Subcutaneous adipose tissue (tissue), 4 donors: ENCODE results near the gene EXTL2. TPM values are rescaled to one million over a fixed set of nuclear protein-coding genes. Genes with fewer than 3 reads are reported as not detected.

ENCODE experiments used
- total RNA-seq, 4 donors: library from RNA; depleted of rRNA; stranded (reverse); fragments of >200 nt; gene quantifications; one replicate each; pipeline ENCODE4 v1.1.0, GENCODE V29; 2016
- TF ChIP-seq, protein P1 (sequence below): fragments of 450-650 bp; IDR thresholded peaks from one replicate; pipeline ENCODE4 v1.5.1; 2016; ENCODE audit warnings: low read depth, mild to moderate bottlenecking, control low read depth, antibody characterized with exemption, moderate library complexity

Gene EXTL2
- total RNA-seq, 4 donors from 2014 or later = 10.2 to 16.0 (median 12.6) TPM

DNA sequence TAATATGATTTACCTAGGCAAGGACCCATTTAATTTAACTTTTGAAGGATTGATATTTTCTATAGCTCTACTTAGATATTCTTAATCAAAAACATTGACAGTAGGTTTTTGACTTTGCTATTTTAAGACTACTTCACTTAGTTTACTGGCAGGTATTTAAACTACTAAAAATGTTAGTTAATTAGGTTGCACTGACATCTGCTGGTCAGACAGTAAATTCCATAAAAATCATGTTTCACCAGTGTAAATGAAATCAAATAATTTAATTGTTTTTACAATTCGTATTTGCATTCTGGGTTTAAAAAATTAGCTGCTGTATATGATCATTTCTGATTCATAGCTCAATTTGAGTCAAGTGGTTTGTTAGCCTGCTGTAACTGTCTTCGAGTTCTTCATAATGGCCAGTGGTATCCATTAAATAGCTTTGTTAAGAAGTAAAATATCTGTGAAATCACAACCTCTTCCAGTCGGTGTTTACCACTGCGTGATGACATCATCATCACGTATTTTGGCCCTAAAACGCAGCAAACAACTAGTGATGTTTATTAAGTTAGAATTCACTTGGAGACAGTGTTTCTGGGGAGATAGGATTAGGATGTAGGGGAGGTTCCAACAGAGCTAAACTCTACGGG is 26.2 kb downstream of the EXTL2 start:
- TF ChIP-seq, protein P1, sequence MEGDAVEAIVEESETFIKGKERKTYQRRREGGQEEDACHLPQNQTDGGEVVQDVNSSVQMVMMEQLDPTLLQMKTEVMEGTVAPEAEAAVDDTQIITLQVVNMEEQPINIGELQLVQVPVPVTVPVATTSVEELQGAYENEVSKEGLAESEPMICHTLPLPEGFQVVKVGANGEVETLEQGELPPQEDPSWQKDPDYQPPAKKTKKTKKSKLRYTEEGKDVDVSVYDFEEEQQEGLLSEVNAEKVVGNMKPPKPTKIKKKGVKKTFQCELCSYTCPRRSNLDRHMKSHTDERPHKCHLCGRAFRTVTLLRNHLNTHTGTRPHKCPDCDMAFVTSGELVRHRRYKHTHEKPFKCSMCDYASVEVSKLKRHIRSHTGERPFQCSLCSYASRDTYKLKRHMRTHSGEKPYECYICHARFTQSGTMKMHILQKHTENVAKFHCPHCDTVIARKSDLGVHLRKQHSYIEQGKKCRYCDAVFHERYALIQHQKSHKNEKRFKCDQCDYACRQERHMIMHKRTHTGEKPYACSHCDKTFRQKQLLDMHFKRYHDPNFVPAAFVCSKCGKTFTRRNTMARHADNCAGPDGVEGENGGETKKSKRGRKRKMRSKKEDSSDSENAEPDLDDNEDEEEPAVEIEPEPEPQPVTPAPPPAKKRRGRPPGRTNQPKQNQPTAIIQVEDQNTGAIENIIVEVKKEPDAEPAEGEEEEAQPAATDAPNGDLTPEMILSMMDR = no peak

DNA sequence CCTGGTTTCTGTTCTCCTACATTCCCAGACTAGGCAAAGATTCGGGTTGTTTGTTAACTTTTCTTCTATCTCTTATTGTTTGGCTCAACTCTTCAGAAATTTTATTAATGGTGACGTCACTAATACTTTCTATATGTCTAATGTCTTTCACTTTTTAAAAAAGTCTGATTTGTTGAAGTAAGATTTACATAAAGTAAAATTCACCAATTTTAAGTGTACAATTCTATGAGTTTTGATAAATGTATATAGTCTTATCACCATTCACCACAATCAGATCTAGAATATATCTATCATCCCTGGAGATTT is 27.8 kb downstream of the EXTL2 start:
- TF ChIP-seq, protein P1 = no peak

DNA sequence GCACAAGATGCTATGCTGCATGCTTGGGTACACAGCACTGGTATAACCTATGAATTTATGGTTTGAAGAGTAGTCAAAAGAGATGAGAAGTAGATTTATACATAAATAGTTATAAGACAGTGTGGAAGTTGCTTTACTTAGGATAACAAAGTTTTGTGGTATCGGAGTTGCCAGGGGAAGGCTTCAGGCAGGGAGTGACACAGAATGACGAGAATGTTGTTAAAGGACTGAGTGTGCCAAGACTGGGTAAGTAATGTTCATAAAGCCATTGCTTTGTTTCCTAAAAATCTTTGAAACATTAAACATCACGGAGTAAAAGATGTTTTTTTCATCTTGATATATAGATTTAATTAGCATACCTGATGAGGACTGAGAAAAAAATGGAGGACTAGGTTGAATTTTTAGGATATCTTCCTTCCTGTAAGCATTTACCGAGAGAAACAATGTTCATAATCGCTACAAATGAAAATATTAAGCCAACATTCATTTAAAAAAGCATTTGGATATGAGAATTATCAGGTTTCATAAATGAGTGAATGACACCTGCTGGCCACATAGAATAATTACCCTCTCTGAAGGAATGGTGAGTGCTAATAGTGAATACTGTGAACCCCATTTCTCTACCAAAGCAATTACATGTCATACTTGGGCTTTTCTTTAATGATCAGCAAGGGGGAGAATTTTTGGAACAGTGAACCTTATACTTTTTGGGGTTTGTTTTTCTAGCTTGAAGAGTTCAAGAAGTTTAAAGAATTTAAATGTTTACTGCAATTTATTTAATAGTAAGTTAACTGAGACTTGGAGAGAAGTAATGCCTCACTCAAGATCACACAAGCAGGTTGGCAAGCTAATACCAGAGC is 28.4 kb downstream of the EXTL2 start:
- TF ChIP-seq, protein P1 = no peak

DNA sequence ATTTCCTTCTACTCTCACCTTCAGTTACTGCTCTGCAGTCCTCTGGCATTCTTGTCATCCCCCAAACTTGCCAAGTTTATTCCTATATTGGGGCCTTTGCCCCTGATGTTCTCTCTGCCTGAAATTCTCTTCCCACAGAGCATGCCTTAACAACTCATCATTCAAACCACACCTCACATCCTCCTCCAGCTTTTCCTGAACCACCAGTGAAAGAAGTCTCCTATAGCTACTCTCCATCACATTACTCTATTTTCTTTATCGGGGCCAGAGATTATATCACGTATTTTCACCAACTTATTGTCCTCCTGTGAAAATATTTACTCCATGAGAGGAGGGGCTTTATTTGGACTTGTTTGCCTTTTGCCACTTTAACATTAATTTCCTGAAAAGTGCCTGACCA is 32.1 kb downstream of the EXTL2 start:
- TF ChIP-seq, protein P1 = no peak

DNA sequence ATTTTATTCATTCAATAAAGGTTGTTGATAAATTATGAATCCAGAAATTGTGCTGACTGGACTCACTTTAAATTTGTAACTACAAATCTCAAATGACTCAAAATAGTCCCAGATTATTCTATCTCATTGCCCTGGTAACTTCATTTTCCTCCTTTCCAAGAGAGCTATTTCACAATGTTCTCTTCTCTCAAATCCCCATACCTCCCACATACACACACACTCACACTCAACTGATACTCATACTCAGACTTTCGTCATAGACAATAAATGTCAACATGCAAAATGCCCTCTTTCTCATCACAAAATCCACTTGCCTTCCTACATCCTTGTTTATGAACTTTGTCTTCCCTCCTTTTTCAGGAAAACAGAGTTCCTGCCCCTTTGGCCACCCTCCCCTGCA is 33.3 kb downstream of the EXTL2 start:
- TF ChIP-seq, protein P1 = no peak

DNA sequence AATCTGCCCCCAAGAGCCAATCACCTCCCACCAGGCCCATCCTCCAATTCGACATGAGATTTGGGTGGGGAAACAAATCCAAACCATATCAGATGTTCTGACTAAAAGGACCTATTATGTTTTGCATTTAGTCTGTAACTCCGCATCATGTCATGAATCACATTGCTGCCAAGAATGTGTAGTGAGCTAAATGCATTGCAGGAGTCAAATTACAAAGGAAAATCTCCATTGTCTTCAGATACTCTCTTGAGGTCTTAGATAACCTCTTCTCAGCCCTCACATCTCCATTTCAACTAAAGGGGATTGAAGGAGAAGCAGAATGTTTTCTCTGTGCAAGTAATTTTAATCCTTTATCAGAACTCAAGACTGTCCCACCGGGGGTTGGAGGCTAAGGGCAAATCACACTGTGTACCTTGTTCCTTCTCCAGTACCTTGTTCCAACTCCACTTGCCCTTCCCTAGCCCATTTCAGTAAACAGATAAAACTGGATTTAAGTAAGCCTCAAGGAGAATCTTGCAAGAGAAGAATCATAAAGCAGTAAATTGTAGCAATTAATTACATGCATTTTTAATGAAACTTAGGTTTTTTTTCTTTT is 34.1 kb downstream of the EXTL2 start:
- TF ChIP-seq, protein P1 = no peak

DNA sequence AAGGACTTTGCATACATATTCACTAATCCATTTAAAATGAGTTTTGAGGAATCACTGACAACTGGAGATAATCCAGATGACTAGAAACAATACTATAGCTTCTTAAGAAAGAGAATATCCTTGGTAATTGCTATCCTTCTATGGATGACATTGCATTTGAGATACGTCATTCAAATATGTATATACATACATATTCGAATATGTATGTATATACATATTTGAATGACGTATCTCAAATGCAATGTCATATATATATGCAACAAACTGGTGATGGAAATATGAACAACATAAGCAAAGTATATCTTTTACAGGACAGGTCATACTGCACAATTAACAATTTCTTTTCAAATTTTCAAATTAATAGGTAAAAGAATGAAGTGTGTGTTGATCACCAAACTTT is 41.7 kb downstream of the EXTL2 start:
- TF ChIP-seq, protein P1 = no peak
